WTC11 (cell line): Measurements from ENCODE around the gene FCMR. TPM values are rescaled to one million over a fixed set of nuclear protein-coding genes. Genes with fewer than 3 reads are reported as not detected.

Source experiments
- ATAC-seq: fragments of 200-7000 bp; cut with Tn5 transposase; 2 replicates; pipeline ENCODE4 v1.10.0; 2021; ENCODE audit warnings: mild to moderate bottlenecking, moderate library complexity
- CTCF ChIA-PET: fragments of 300-600 bp; sonication (Branson Sonifier 250); formaldehyde crosslinking; loops from one replicate; lab custom pipeline; 2021; ENCODE audit warnings: antibody characterized with exemption; lab: Charles Lee
- POLR2A ChIA-PET: fragments of 350-600 bp; sonication (Branson Sonifier 250); formaldehyde crosslinking; loops from one replicate; lab custom pipeline; 2021; ENCODE audit warnings: antibody characterized with exemption; lab: Charles Lee
- DNase-seq: peaks from one replicate; pipeline ENCODE4 v3.0.0; 2021; ENCODE audit warnings: low spot score
- H3K27ac Mint-ChIP-seq: 2 replicates; pipeline ENCODE4 v1.8.0; 2021; ENCODE audit warnings: mixed read lengths
- H3K27me3 Mint-ChIP-seq: 2 replicates; pipeline ENCODE4 v1.8.0; 2021; ENCODE audit warnings: low read depth, mild to moderate bottlenecking, moderate library complexity, mixed read lengths
- H3K36me3 Mint-ChIP-seq: 2 replicates; pipeline ENCODE4 v1.8.0; 2021; ENCODE audit warnings: mixed read lengths
- H3K4me1 Mint-ChIP-seq: 2 replicates; pipeline ENCODE4 v1.8.0; 2022; ENCODE audit warnings: mixed read lengths
- H3K4me3 Mint-ChIP-seq: 2 replicates; pipeline ENCODE4 v1.8.0; 2021; ENCODE audit warnings: mild to moderate bottlenecking, moderate library complexity, mixed read lengths
- H3K9me3 Mint-ChIP-seq: 2 replicates; pipeline ENCODE4 v1.8.0; 2021; ENCODE audit warnings: mixed read lengths
- AFF4 ChIP-seq: sonication (generic); formaldehyde crosslinking; IDR thresholded peaks from 2 replicates; pipeline ENCODE4 v1.8.1; 2023; ENCODE audit warnings: mild to moderate bottlenecking, missing genetic modification reagents, borderline replicate concordance
- AR ChIP-seq: fragments of 250-450 bp; sonication (Bioruptor Pico); IDR thresholded peaks from 2 replicates; pipeline ENCODE4 v1.9.0; 2021; ENCODE audit warnings: mild to moderate bottlenecking
- GRHL2 ChIP-seq: fragments of 250-450 bp; sonication (Bioruptor Pico); IDR thresholded peaks from 2 replicates; pipeline ENCODE4 v1.8.0; 2022; ENCODE audit warnings: mild to moderate bottlenecking, moderate library complexity; ENCODE audit not compliant: insufficient replicate concordance, severe bottlenecking
- GTF2I ChIP-seq: fragments of 250-450 bp; sonication (Bioruptor Pico); conservative IDR thresholded peaks from 2 replicates; pipeline ENCODE4 v1.4.0; 2021; ENCODE audit warnings: mild to moderate bottlenecking
- IRF2 ChIP-seq: sonication (generic); formaldehyde crosslinking; IDR thresholded peaks from 2 replicates; pipeline ENCODE4 v1.8.0; 2022; ENCODE audit warnings: low read depth, missing genetic modification reagents, borderline replicate concordance
- KAT7 ChIP-seq: sonication (generic); formaldehyde crosslinking; IDR thresholded peaks from 2 replicates; pipeline ENCODE4 v1.8.1; 2023; ENCODE audit warnings: missing genetic modification reagents, mild to moderate bottlenecking, borderline replicate concordance
- MXD4 ChIP-seq: fragments of 250-450 bp; sonication (Bioruptor Pico); IDR thresholded peaks from 2 replicates; pipeline ENCODE4 v1.8.0; 2021; ENCODE audit warnings: mild to moderate bottlenecking, moderate library complexity, borderline replicate concordance
- PRDM15 ChIP-seq: sonication (generic); formaldehyde crosslinking; IDR thresholded peaks from 2 replicates; pipeline ENCODE4 v1.8.0; 2022; ENCODE audit warnings: missing genetic modification reagents
- RELA ChIP-seq: sonication (generic); formaldehyde crosslinking; IDR thresholded peaks from 2 replicates; pipeline ENCODE4 v1.8.1; 2022; ENCODE audit warnings: missing genetic modification reagents, mild to moderate bottlenecking, borderline replicate concordance
- SMAD4 ChIP-seq: sonication (generic); formaldehyde crosslinking; IDR thresholded peaks from 2 replicates; pipeline ENCODE4 v1.8.0; 2022; ENCODE audit warnings: mild to moderate bottlenecking, missing genetic modification reagents
- ZBTB21 ChIP-seq: sonication (generic); formaldehyde crosslinking; IDR thresholded peaks from 2 replicates; pipeline ENCODE4 v1.8.1; 2023; ENCODE audit warnings: mild to moderate bottlenecking, missing genetic modification reagents, borderline replicate concordance
- ZNF232 ChIP-seq: sonication (generic); formaldehyde crosslinking; IDR thresholded peaks from 2 replicates; pipeline ENCODE4 v1.8.0; 2022; ENCODE audit warnings: mild to moderate bottlenecking, missing genetic modification reagents
- ZNF532 ChIP-seq: fragments of 250-450 bp; sonication (Bioruptor Pico); IDR thresholded peaks from 2 replicates; pipeline ENCODE4 v1.9.0; 2021; ENCODE audit warnings: mild to moderate bottlenecking, borderline replicate concordance
- ZSCAN18 ChIP-seq: fragments of 250-450 bp; sonication (Bioruptor Pico); IDR thresholded peaks from 2 replicates; pipeline ENCODE4 v2.1.2; 2022; ENCODE audit warnings: mild to moderate bottlenecking, moderate library complexity
- total RNA-seq: library from RNA; stranded (reverse); gene quantifications from 3 replicates; pipeline ENCODE4 v1.2.3, GENCODE V29; 2021
- TF ChIP-seq, protein P1 (sequence below): sonication (generic); formaldehyde crosslinking; IDR thresholded peaks from 2 replicates; pipeline ENCODE4 v1.8.1; 2023; ENCODE audit warnings: mild to moderate bottlenecking, missing genetic modification reagents, moderate library complexity

The FCMR gene
- total RNA-seq, 1 experiment from 2014 or later = 1.0 TPM

DNA sequence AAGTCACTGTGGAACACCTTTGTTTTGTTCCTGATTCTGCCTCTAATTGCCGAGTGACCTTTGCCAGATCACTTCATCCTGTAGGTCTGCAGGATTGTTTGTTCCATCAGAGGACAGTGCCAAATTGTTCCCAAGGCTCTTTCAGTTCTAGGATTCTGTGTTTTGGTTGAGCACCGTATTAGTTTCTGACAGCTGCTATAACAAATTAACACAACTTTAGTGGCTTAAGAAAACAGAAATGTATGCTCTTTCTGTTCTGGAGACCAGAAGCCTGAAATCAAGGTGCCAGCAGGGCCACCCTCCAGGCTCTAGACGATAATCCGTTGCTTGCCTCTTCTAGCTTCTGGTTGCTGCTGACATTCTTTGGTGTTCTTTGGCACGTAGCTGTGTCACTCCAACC lies 27.9 kb upstream of the FCMR start:
- ChIA-PET CTCF (interaction anchor here (1.0 kb wide), 1 partner anchor 32 kb away, joined by 3 read pairs; no protein-coding TSS in a partner anchor), POLR2A (no interaction called here)
- DNase-seq = no peak
- ATAC-seq = no peak
- Mint-ChIP-seq H3K9me3 (peaks cover 11% of the 10 kb centered on the region), H3K27ac (no peak overlapping the region), H3K4me3 (no peak overlapping the region), H3K27me3 (peaks cover 5% of the 10 kb centered on the region; the same call in 1 of the 2 replicates), H3K36me3 (no peaks in the 10 kb centered on the region), H3K4me1 (no peaks in the 10 kb centered on the region)
- TF ChIP-seq ZBTB21 (CRISPR knock-in tag) (no peak), IRF2 (no peak), ZNF532 (CRISPR knock-in tag) (no peak), GTF2I (no peak), ZSCAN18 (CRISPR knock-in tag) (no peak)

- Mint-ChIP-seq H3K27ac (no peak overlapping the region), H3K9me3 (peaks cover 11% of the 10 kb centered on the region), H3K36me3 (no peaks in the 10 kb centered on the region), H3K27me3 (peaks cover 5% of the 10 kb centered on the region; the same call in 1 of the 2 replicates), H3K4me1 (no peaks in the 10 kb centered on the region), H3K4me3 (no peak overlapping the region)
- DNase-seq (no peak), ATAC-seq (no peak)
- TF ChIP-seq, protein P1, sequence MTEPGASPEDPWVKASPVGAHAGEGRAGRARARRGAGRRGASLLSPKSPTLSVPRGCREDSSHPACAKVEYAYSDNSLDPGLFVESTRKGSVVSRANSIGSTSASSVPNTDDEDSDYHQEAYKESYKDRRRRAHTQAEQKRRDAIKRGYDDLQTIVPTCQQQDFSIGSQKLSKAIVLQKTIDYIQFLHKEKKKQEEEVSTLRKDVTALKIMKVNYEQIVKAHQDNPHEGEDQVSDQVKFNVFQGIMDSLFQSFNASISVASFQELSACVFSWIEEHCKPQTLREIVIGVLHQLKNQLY (CRISPR knock-in tag) = no peak
- POLR2A ChIA-PET = no interaction called here
- CTCF ChIA-PET = interaction anchor here (1.0 kb wide), 1 partner anchor 33 kb away, joined by 3 read pairs; no protein-coding TSS in a partner anchor
Measured at GRCh38 chr1:206949208-206949607, 27.5 kb upstream of the FCMR start.

GRCh38 chr1:206947255-206947654 lies 25.5 kb upstream of the FCMR start:
- no peak overlapping the region for H3K4me3 Mint-ChIP-seq
- no peaks in the 10 kb centered on the region for H3K4me1 Mint-ChIP-seq
- no peak for TF ChIP-seq ZNF232 (CRISPR knock-in tag)
- TF ChIP-seq KAT7 (CRISPR knock-in tag) = no peak
- TF ChIP-seq RELA = no peak
- TF ChIP-seq PRDM15 (CRISPR knock-in tag) = no peak
- no peak for TF ChIP-seq MXD4 (CRISPR knock-in tag)
- TF ChIP-seq GRHL2 (CRISPR knock-in tag) = no peak
- TF ChIP-seq AR (CRISPR knock-in tag) = no peak
- no peak for TF ChIP-seq SMAD4 (CRISPR knock-in tag)
- TF ChIP-seq AFF4 (CRISPR knock-in tag) = no peak

More at GRCh38 chr1:206947255-206947654, 25.5 kb upstream of the FCMR start:
- CTCF ChIA-PET = no interaction called here
- Mint-ChIP-seq H3K27me3 (peaks cover 5% of the 10 kb centered on the region; the same call in 1 of the 2 replicates), H3K9me3 (peaks cover 11% of the 10 kb centered on the region), H3K27ac (no peak overlapping the region), H3K36me3 (no peaks in the 10 kb centered on the region)
- no peak for ATAC-seq
- no peak for DNase-seq
- POLR2A ChIA-PET = no interaction called here
